Endothelial cell of hepatic sinusoid (primary cell): ENCODE results near the gene DNAH17.

Source experiments
- in situ Hi-C: cut with HindIII; loops from 2 replicates; pipeline ENCODE4 v1.10.0; 2017; ENCODE audit warnings: low sequenced_read_pairs

DNAH17 gene

DNA sequence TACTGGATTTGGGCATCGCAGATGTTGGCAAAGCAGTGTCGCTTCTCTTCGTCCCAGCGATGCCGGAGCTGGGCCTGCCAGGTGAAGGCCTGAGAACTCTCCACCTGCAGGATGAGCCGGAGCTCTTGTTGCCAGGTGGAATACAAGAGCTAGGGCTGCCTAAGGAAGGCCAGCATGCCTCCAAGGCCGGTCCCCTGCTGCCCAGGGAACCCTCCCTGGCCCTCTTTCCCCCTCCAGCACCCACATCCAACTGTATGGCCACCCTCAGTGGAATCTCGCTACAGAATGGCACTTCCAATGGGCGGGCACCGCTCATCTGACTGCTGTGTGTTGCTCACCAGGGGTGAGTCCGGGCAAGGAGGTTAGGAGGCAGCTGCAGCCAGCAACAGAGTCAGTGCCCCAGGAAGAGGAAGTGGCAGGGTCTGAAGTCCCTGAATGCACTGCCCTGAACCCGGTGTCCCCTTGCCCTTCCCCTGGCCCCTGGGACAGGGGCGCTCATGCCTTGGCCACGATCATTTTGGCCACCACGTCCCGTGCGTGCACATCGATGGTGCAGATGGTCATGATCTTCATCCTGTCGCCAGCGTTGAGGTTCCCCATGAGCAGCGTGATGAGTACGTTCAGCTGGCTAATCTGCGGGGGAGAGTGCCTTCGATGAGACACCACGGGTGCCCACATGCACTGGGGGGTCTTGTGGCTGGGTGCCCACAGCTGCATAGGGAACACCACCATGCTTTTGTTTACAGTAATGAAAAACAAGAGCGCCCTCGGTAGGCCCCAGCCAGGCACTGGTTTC is 75.8 kb downstream of the DNAH17 start:
- in situ Hi-C loops = no loop called here

DNA sequence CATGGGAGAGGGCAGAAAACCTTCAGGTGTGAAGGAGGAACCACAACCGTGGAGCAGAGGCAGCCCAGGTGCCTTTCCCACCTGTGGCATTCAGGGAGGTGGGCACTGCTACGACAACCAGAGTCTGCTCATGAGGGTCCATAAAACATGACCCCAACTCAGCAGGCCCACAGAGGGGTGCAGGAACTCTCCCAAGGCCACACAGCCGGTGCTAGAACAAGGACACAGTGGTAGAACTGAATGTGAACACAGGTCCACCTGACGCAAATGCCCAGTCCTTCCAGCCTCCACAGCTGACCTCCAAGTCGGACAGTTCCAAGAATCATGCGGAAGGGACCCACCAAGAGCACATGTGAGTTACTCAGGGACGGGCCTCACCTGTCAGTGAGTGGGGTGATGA is 76.4 kb downstream of the DNAH17 start:
- in situ Hi-C loops = no loop called here

DNA sequence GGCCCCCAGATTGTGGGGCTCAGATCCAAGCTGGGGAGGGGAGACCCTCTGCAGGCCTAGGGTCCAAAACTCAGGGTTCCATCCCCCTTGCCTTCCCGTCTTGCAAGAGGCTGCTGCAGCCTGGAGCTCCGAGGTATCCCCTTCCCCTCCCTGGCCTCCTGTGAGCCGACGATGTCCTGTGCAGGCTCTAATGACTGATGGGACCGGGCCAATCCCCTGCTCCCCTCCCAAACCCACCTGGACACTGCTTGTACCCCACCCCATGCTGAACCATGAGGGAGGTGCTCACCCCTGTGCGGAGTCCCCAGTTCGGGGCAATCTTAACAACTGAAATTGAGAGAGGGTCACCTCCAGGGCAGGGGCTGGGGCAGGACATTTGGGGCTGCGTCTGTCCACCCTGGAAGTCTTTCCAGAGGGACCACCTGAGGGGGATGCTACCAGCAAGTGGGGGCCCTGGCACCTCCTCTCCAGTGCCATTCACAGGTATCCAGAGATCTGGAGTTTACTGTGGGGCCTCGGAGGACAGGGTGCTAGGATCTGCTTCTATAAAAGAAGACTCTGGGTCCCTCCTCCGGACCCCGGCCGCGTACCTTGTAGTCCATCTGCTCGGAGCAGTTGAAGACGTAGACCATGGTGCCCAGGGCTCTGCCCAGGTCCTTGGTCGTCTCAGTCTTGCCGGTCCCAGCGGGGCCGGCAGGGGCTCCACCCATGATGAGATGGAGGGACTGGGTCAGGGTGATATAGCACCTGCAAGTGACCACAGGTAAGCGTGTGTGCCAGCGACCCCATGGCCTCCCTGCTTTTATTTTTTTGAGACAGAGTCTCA is 77.3 kb downstream of the DNAH17 start:
- in situ Hi-C loops = no loop called here

DNA sequence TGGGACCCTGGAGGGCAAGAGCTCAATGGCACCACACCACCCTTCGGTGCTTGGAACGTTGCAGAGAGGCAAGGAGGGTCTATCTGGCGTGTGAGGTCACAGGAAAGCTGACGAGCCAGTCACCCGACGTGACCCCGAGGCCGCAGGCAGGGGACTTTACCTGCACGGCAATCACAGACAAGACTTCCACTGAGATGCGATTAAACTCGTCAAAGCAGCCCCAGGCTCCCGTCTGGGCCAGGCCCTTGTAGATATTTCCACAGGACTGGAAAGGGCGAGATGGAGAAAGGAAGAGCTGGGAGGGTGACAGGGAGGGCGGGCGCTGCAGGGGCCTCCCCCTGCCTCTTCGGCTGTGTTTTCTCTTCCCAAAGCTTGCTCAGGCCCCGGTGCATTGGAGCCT is 78.3 kb downstream of the DNAH17 start:
- in situ Hi-C loops = no loop called here

DNA sequence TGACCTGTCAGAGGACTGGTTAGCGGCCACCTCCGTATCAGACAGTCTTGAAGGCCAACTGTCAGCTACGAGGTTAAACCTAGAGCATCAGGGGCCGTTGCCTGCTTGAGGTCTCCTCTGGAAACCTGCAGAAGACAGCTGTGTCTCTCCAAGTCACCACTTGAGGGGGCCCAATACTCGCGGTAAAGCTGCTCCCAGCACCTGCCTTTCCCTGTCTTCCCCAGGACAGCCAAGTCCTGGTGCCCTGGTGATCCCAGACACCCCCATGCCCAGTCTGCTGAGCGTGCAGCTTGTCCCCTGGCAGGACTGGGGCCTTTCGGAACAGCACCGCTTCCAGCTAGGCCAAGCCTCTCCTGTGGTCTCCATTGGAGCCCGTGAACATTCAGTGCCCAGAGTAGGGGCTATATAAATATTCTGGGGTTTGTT is 80.1 kb downstream of the DNAH17 start:
- in situ Hi-C loops = no loop called here

DNA sequence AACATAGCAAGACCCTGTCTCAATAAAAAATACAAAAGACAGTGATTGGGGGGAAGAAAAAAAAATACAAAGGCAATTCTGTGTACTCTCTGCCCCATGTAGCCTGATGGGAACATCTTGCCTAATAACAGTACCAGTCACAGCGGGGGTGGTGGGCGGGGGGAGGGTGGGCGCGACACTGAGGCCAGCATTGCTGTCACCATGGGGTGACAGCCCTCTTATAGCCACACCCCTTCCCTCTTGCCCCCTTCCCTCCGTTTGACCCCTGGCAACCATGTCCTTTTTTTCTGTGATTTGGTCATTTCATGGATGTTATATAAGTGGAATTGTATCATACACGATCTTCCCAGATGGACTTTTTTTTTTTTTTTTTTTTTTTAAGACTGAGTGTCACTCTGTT is 80.9 kb downstream of the DNAH17 start:
- in situ Hi-C loops = no loop called here

DNA sequence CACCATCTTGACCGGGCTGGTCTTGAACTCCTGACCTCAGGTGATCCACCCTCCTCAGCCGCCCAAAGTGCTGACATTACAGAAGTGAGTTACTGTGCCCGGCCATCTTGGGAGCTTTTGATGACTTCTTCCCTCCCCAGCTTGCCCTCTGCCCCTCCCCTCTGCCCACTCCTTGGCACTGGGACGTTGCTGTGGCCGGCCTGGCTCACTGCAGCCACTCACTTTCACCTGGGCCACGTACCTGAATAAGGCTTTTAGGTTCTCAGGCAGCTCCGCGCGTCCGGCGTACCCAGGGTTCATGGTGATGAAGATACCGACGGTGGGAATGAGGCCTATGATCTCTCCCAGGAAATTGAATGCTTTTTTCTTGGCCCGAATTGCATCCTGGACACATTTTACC is 81.6 kb downstream of the DNAH17 start:
- in situ Hi-C loops = no loop called here

DNA sequence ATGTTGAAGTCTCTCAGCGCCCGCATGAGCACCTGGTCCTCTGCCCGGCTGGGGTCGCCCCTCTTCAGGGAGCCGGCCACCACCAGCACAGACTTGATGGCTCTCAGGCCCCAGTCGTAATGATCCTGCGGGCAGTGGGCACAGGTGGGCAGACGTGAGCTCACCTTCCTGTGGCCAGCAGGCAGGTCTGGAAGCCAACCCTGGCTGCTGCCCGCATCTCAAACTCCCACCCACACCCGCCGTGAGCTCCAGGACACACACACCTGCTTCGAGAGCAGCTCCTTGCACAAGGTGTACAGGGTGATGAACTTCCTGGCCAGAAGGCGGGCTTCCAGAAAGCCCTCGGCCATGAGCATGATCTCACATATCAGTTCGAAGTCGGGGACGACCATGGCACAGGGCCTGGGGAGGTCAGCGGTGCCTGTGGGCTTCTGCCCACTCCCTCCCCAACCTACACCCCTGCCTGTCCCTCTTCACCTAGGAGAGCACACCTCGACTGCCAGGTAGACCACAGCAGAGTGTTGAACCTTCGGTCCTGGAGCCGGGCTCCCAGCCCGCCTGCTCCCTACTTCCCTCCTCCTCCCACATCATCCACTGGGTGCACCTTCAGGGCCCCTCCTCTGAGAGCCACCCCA is 82.4 kb downstream of the DNAH17 start:
- in situ Hi-C loops = no loop called here

DNA sequence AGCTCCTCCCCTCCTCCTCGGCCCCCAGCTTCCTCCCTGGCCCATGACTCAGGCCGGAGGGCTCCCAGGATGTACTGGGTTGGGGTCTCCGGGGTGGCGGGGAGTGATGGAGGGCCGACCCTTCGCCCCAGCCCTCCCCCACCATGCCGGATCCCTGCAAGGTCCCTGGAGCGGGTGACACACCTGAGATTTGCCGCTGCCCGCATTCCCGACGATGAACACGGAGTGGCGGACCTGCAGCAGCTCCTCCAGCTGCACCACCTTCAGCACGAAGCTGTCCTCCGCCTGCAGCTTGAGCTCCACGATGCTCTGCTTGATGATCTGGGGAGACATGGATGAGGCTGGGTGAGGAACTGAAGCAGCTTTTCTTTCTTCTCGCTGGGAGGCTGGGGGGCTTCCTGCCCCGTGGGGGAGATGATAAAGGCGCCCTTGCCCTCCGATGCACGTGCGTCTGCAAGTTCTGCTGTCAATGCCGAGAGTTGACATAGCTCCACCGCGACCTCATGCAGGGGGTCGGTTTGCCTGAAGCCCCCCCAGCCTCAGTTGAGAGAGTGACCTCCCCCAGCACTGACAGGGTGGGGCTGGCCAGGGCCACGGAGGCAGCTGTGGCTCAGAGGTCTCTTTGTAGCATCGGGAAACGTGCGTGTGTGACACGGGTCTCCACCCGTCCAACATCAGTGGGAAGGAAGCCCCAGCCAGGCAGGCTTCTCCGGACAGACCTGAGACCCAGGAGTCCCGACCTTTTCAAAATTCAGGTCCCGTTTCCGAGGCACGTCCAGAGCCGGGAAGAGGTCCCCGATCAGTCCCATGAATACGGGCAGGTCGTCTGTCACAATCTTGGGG is 83.1 kb downstream of the DNAH17 start:
- in situ Hi-C loops = no loop called here

DNA sequence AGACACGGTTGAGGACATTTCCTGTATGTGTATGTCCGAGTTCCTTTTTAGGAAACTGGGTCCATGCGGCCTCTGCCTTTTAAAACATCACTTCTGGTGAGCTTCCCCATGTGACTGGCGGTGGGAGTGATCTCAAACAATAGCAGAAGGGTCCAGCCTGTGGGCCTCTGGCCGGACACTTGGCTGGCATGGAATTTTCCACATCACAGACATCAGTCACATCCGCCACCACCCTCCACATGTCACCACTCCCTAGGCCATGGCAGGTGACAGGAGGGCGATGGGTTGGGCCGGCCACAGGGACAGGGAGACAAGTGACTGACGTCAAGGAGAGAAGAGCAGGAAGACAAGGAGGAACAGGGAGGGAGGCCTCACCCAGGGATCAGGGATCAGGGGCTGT is 83.7 kb downstream of the DNAH17 start:
- in situ Hi-C loops = no loop called here

DNA sequence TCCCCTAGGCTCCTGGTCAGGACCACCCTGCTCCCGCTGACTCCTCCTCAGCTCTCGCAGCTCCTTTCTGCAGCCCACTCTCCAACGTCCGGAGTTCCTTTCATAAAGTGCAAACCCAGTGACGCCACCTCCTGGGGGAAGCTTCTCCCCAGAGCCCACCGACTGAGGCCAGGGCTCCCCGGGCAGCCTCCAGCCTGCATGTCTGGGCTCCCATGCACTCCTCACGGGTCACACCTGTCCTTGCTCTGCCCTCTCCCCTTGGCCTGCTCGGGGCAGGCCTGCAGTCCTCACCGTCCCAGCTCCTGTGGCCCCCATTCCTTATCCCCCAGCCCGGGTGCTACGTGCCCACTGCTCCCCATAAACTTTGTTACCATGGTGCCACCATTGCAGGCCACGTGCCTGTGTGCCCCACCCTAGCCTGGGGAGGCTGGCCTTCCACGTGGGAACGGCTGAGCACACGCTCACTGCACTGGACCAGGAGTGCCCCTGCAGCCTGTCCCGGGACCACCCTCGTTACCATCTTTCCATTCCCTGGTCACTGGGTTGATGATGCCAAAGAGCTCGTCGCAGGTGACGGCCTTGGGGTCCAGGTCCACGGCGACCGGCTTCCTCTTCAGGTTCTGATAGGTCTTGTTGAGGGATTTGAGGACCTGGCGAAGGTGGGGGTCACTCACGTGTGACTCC is 84.9 kb downstream of the DNAH17 start:
- in situ Hi-C loops = no loop called here

DNA sequence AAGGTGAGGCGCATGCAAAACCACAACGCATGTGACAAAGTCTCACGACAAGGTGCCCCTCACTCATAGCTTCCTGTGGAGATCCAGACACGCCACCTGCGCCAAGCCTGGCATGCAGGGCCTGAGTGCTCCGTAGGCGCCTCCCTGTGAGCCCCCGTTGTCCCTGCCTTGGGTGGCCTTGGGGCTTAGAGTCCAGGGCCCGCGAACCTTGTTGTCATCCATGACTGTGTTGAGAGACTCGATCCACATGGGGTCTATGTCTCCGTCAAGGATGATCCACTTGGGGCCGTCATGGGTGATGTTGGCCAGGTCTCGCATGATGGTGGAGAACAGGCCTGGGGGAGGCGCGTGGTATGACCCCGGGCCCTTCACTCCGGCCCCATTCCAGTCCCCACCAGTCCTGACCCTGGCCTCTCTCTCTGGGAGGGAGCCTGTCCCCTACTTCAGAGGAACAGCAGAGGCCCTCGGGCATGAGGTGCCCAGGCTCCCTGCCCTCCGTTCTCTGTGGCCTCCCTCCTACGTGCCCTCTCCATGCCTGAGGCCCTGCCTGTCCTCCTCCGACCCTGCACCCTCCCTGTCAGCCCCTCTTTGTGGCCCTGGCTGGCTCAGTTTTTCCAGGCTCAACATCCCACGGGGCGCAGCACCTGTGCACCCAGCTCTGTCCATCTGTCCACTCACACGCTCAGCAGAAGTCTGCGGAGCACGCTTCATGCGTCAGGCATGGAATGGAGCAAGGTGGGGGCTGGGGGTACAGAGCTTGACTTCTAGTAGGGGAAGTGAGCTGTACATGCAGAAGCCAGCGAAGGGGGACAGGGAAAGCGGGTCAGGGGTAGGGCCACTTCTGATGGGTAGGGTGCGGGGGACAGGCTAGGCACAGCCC is 85.7 kb downstream of the DNAH17 start:
- in situ Hi-C loops = no loop called here

DNA sequence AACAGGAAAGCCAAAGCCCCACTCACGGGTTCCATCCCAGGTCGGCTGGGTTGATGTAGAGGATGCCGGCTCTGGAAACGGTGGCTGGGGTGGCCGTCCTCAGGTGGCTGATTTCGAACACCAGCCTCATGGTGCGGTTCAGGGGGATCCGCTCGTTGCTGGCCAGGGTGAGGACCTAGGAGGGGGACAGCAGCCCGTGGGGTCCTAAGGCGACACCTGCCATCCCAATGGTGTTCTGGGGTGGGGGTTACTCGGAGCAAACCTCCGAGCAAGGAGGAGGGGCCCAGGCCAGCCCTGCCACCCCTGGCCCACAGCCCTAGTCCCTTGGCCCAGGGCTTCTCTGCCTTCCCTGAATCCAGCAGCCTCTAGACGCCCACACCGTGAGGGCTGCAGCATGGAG is 86.5 kb downstream of the DNAH17 start:
- in situ Hi-C loops = no loop called here

DNA sequence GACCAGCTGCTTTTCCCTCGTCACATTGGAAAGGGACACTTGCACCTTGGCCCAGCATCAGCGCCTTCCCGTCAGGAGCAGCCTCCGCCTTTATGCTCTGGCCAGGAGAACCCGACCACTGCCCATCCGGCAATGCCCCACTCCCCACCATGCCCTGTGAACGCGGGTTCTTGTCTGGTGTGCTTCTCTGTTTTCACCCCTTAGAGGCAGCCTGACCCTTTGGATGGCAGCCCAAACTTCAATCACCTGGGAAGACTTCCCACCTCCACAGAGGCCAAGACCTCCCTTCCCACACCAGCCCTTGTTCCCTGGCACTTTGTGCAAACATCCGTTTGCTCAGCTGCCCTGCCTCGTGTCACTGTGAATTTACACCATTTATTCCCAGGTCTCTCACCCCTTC is 87.0 kb downstream of the DNAH17 start:
- in situ Hi-C loops = no loop called here

DNA sequence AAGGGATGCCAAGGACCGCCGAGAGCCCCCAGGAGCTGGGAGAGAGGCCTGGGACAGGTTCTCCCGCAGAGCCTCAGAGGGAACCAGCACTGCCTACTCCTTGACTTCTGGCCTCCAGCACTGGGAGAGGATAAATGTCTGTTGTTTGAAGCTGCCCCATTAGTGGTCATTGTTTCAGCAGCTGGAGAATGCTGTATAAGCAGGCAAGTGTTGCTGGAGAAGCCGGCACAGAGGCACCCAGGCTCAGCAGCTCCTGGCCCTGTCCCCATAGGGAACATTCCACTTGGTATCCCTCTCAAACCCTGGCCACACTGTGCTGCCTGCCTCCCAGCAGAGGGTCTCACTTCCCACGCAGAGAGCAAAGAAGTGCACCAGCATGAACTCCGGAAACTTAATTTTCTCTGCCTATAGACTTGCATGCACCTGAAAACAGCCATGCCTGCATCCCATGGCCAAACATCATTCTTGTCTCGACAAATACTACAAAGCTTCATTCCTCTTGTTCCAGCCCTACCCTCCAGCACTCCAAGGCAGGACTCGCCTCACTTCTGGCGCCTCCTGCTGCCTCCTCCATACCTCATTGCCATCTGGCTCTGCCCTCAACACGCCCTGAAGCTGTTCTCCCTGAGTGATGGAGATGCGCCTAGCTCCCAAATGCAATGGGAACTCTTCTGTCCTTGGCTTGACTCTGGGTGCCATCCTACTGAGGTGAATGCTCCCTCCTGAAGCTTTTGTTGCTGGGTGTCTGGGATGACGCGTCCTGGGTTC is 88.1 kb downstream of the DNAH17 start:
- in situ Hi-C loops = loop anchor here (5.0 kb wide), 2 partner anchors 47 to 113 kb away; no protein-coding TSS in a partner anchor

DNA sequence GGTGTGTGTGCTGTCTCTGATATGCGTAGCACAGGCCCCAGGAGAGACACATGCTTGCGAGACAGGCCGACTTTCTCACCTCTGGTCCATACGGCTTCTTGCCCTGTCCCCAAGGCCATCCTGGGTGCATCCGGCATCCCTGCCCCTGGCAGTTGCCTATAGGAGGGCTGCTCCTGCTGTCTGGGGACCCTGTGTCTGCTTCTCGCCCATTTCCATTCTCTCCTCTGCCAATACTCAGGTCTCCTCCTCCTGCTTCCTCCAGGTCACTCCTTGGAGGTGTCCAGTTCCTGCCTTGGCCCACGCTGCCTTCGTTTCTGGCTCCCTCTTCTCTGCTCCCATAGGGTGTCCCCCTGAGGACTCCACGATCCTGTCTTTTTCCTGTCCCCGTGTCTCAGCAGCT is 89.0 kb downstream of the DNAH17 start:
- in situ Hi-C loops = loop anchor here (5.0 kb wide), 2 partner anchors 46 to 114 kb away; no protein-coding TSS in a partner anchor

DNA sequence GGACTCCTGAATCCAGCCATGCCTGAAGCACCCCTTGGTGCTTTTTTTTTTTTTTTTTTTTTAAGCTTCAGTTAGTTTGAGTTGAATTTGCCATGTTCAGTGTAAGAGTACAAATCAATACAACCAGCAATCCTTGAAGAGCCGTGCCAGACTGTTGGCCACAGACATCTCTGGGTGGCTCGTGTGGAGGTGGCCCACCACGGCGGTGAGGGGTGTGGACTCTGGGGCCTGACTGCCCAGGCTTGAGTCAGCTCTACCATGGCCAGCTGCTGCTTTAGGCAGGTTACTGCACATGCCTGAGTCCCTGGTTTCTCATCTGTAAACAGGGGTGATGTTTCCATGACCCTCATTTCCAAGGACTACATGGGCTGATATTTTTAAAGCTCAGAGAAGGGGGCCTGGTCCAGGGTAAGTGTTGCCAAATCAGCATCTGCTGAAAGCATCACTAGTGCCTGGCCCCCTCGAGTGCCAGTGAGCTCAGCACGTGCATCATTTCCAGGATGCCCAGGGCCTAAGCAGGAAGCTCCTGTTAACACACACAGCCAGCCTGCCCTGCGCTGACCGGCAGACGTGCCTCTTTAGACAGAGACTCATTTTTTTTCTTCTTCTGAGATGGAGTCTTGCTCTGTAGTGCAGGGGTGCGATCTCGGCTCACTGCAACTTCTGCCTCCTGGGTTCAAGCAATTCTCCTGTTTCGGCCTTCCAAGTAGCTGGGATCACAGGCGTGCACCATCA is 90.1 kb downstream of the DNAH17 start:
- in situ Hi-C loops = loop anchor here (5.0 kb wide), 2 partner anchors 45 to 115 kb away; no protein-coding TSS in a partner anchor
